GM21825 (cell line): ENCODE measurements around the gene ULBP1.
"Not testable (repeated sequence)": the region's sequence is repeated elsewhere in the genome, so short reads cannot be mapped to it uniquely, and the experiment has no call there.

ENCODE experiments used
- ATAC-seq: cut with Tn5 transposase; IDR thresholded peaks from one replicate; pipeline ENCODE4 v1.9.1; 2021; ENCODE audit warnings: mild to moderate bottlenecking, moderate library complexity; ENCODE audit not compliant: unreplicated experiment

The ULBP1 gene

GRCh38 chr6:149933036-149933435 lies 30.7 kb upstream of the ULBP1 start:
- no peak for ATAC-seq

GRCh38 chr6:149933461-149933860 lies 30.3 kb upstream of the ULBP1 start:
- no peak for ATAC-seq

DNA sequence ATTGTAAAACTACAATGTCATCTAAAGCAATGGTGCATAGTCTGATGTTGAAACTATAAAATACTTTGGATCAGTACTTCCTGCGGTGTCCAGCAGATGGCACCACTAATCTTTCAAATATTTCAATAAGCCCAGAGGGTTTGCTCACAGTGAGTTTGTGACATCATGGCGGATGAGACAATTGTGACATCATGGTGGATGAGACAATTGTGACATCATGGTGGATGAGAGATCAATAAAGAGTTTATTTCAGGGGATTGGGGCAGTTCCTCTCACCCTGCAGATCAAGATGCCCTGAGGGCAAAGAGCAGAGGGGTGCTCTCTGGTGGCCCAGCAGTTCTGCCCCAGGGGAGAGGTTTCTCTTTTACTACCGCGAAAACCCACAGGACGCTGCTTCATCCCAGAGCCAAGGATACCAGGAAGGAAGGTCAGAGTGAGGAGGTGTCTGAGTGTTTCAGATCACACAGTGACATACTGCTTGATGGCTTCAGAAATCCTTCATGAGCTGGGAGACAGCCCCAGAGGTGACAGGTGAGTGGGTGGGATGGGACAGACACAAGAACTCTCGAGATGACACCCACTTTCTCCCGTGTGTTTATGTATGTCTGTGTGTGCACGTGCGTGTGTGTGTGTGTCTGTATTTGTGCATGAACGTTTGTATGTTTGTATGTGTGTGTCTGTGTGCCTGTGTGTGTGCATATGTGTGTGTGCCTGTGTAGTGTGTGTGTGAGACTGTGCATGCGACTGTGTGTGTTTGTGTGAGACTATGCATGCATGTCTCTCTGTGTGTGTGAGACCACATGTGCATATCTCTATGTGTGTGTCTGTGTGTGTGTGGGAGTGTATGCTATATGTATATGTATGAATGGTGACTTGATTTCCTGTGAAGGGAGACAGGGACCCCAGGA lies 29.2 kb upstream of the ULBP1 start:
- ATAC-seq: no peak

GRCh38 chr6:149935246-149935645 lies 28.5 kb upstream of the ULBP1 start:
- no peak for ATAC-seq

DNA sequence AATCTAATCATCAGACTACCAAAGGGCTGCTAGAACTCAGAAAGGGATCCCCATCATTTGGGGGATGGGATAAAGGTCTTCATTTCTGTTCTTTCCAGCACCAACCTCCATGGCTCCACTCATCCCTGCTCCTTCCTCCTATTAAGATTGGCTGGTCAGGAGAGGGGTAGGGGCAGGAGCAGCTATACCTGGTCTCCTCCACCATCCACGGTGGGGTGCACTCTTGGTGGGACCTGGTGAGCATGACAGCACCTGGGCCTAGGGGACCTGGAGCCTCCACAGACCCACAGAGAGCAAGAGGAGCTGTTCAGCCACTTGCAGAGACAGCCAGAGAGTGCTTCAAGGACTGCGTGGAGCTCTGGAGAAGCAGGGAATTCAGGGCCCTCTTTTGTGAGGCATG lies 28.1 kb upstream of the ULBP1 start:
- no peak for ATAC-seq

DNA sequence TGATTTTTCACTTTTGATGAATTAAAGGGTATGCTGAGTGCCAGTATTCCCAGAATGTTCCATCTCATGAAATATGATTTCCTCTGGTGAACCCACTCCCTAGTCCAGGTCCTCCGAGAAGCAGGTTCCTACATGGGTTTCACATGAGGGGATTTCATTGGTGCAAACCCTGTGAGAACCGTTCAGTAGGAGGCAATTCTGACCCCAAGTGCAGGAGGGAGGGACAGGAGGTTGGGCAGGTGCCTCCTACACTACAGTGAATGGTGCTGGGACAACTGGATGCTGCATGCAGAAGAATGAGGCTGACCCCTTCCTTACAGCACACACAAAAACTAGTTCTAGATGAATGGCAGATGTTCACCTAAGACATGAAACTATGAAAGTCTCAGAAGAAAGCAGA lies 27.0 kb upstream of the ULBP1 start:
- ATAC-seq: no peak

GRCh38 chr6:149938013-149938570 lies 25.7 kb upstream of the ULBP1 start:
- ATAC-seq: not testable (repeated sequence)

DNA sequence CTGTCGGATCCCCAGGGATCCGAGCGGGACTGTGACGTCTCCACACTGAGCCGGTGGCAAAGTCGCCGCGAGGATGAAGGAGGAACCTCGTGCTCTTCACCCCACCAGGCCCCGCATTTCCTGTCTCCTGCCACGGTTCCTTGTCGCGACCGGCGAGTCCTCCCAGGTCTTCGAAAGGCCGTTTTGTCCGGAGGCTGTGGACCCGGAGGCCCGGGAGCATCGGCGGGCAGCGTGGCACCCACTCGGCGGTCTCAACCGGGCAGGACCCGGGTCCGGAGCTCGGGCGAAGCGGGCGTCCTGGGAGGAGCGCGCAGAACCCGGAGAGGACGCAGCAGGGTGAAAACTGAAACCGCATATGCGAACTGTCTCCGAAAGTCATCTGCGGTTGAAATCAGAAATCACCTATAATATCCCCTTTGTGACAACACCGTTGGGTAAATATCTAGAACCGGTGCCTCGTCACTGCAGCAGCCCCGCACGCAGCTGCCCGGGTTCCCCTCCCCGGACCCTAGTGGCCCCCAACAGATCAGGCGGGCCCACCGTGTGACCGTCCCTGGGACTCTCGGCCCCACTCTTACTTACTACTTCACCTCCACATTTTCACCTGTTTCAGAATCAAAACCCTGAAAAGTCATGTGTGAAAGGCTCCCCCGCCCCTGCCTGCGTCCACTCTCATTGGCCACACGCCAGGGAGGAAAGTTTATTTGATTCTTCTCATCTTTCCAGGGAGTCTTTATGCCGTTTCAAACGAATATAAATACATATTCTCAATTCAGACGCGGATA lies 25.0 kb upstream of the ULBP1 start:
- ATAC-seq: peak; percentile 84

- no peak for ATAC-seq
Measured at GRCh38 chr6:149939356-149939648, 24.4 kb upstream of the ULBP1 start.

DNA sequence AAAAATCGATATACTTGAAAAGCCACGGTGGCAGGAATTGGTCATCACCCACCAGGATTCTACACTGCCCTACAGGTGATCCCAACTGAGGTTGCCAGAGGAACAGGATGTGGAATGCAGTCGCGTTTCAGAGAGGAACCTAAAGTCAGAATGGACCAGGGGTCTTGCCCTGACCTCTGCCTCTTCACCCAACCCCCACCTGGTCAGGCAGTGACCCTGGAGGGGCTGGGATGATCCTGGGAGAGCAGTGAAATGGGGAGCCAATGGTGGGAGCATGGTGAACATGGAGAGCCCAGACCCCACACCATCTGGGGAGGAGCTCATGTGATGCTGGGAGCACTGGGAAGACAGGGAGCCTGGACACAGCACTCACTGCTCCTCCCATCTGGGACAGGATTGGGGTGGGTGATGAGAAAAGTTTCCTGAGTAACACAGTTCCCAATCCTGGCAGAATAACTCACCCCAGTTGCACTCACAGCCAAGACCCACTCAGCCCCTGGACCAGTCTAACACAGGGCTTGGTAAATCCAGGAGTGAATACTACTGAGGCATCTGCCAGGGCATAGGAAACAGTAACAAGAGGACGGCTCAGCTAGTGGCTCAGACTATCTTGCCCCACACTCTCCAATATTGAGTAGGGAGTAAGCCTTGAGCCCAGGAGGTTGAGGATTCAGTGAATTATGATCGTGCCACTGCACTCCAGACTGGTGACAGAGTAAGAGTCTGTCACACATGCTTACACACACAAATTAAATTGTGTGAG lies 23.7 kb upstream of the ULBP1 start:
- no peak for ATAC-seq

GRCh38 chr6:149940672-149940982 lies 23.1 kb upstream of the ULBP1 start:
- no peak for ATAC-seq

- no peak for ATAC-seq
Measured at GRCh38 chr6:149941583-149942460, 21.9 kb upstream of the ULBP1 start, which contains the start of gene ULBP2. Gene ULBP2 (plus strand): TSS chr6:149942014. CDS start chr6:149942073, 59 bp downstream.

DNA sequence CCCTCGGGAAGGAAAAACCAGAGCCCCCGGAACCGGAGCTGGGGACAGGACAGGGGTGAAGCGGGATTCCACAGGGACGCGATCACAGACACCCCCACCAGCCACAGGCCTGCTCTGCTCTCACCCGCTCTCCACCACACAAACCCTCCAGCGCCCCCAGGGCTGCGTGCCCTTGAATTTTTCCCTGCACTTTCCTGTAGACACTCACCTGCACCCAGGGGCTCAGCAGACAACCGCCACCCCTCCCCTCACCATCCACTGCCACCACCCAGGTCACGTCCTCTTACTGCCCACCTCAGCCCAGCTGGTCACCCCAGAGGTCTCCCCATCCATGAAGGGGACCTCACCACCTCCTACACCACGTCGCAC lies 21.3 kb upstream of the ULBP1 start:
- ATAC-seq: no peak

- not testable (repeated sequence) for ATAC-seq
Measured at GRCh38 chr6:149943321-149943720, 20.4 kb upstream of the ULBP1 start.

- not testable (repeated sequence) for ATAC-seq
Measured at GRCh38 chr6:149945276-149945675, 18.5 kb upstream of the ULBP1 start.

GRCh38 chr6:149946631-149947030 lies 17.1 kb upstream of the ULBP1 start:
- ATAC-seq: not testable (repeated sequence)

- ATAC-seq: not testable (repeated sequence)
Measured at GRCh38 chr6:149947533-149947932, 16.2 kb upstream of the ULBP1 start.

DNA sequence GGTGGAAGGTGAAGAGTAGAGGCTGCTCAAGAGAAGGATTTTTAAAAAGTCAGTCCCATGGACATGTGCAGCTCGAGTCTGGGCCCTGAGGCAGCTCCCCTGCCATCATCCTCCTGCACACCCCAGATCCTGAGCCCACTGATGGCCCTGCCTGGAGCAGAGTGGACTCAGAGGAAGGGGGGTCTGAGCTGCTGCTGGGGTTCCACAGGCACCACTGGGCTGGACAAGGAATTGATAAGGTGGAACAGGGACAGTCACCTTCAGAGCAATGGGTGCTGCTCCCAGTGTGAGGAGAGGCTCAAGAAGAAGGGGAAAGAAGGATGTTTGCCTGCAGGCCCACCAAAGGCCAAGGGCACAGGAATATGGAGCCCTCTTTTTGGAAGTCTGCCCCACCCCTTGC lies 15.7 kb upstream of the ULBP1 start:
- ATAC-seq: no peak

DNA sequence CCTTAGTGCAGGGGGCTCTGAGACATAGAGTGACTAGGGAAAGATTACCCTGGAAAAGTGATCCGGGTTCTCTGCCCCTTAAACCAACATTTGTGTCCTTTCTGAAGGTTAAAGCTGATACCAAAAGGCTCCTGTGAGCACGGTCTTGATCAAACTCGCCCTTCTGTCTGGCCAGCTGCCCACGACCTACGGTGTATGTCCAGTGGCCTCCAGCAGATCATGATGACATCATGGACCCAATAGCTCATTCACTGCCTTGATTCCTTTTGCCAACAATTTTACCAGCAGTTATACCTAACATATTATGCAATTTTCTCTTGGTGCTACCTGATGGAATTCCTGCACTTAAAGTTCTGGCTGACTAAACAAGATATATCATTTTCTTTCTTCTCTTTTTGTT lies 15.1 kb upstream of the ULBP1 start:
- ATAC-seq: no peak

GRCh38 chr6:149950423-149950822 lies 13.3 kb upstream of the ULBP1 start:
- no peak for ATAC-seq
